Hepatocyte (in vitro differentiated cells): ENCODE results near the gene SLC4A8. TPM values are rescaled to one million over a fixed set of nuclear protein-coding genes. Genes with fewer than 3 reads are reported as not detected.

ENCODE experiments used
- DNase-seq: peaks from one replicate; pipeline ENCODE4 v3.0.0-alpha.2; 2016; ENCODE audit warnings: low spot score
- H2AFZ ChIP-seq: fragments of 200-600 bp; sonication (generic); 2 replicates; pipeline ENCODE4 v1.6.0; 2016; ENCODE audit warnings: antibody characterized with exemption, mild to moderate bottlenecking
- H3K27ac ChIP-seq: fragments of 200-600 bp; sonication (generic); 2 replicates; pipeline ENCODE4 v1.5.1; 2016; ENCODE audit warnings: mild to moderate bottlenecking
- H3K27me3 ChIP-seq: fragments of 200-600 bp; sonication (generic); 2 replicates; pipeline ENCODE4 v1.6.1; 2016
- H3K36me3 ChIP-seq: fragments of 200-600 bp; sonication (generic); replicated peaks from 2 replicates; pipeline ENCODE4 v1.5.1; 2016; ENCODE audit warnings: low read depth; ENCODE audit not compliant: insufficient read depth
- H3K4me1 ChIP-seq: fragments of 200-600 bp; sonication (generic); 2 replicates; pipeline ENCODE4 v1.5.1; 2016; ENCODE audit warnings: mild to moderate bottlenecking, moderate library complexity; ENCODE audit not compliant: insufficient read depth
- H3K4me2 ChIP-seq: fragments of 200-600 bp; sonication (generic); 2 replicates; pipeline ENCODE4 v1.6.0; 2016
- H3K4me3 ChIP-seq: fragments of 200-600 bp; sonication (generic); 2 replicates; pipeline ENCODE4 v1.5.1; 2016; ENCODE audit warnings: mild to moderate bottlenecking
- H3K79me2 ChIP-seq: fragments of 200-600 bp; sonication (generic); 2 replicates; pipeline ENCODE4 v1.6.0; 2017; ENCODE audit warnings: mild to moderate bottlenecking
- H3K9me2 ChIP-seq: fragments of 200-600 bp; sonication (generic); replicated peaks from 2 replicates; pipeline ENCODE4 v1.6.0; 2017; ENCODE audit warnings: mild to moderate bottlenecking; ENCODE audit not compliant: insufficient read depth
- H3K9me3 ChIP-seq: fragments of 200-600 bp; sonication (generic); 2 replicates; pipeline ENCODE4 v1.5.1; 2016; ENCODE audit warnings: low read depth, mild to moderate bottlenecking
- H4K20me1 ChIP-seq: fragments of 200-600 bp; sonication (generic); 2 replicates; pipeline ENCODE4 v1.6.0; 2016; ENCODE audit warnings: mild to moderate bottlenecking; ENCODE audit not compliant: insufficient read depth, poor library complexity, severe bottlenecking
- CTCF ChIP-seq: fragments of 200-600 bp; sonication (generic); IDR thresholded peaks from 2 replicates; pipeline ENCODE4 v1.5.1; 2016; ENCODE audit warnings: antibody characterized with exemption, mild to moderate bottlenecking; ENCODE audit not compliant: poor library complexity
- EZH2 ChIP-seq: fragments of 200-600 bp; sonication (generic); IDR thresholded peaks from 2 replicates; pipeline ENCODE4 v1.6.1; 2016; ENCODE audit warnings: antibody characterized with exemption, mild to moderate bottlenecking, borderline replicate concordance
- EZH2phosphoT487 ChIP-seq: fragments of 200-600 bp; sonication (generic); IDR thresholded peaks from one replicate; pipeline ENCODE4 v1.6.1; 2018; ENCODE audit warnings: antibody characterized with exemption, mild to moderate bottlenecking, low read depth, moderate library complexity; ENCODE audit not compliant: unreplicated experiment, severe bottlenecking
- WGBS: methylation state at CpG from one replicate; pipeline ENCODE4 v1.1.6; 2016; ENCODE audit warnings: low lambda C conversion rate; ENCODE audit errors: missing lambda C conversion rate; 5-methylcytosine and 5-hydroxymethylcytosine counted together
- polyA plus RNA-seq: library from polyadenylated mRNA; unstranded; fragments of >200 nt; fragmentation: Nextera tagmentation; extraction: Ambion mirVana; gene quantifications from 2 replicates; pipeline ENCODE4 v1.2.1, GENCODE V29; 2016
- total RNA-seq: library from RNA; depleted of rRNA; stranded (reverse); fragments of >200 nt; gene quantifications from 2 replicates; pipeline ENCODE4 v1.2.3, GENCODE V29; 2014

SLC4A8 gene
- total RNA-seq (9.4 and 18.0 TPM in 2 replicates), polyA plus RNA-seq (14.9 and 20.3 TPM in 2 replicates)

GRCh38 chr12:51424662-51425539 lies at the start of gene SLC4A8:
SLC4A8 (plus strand) TSS chr12:51424831; CDS start chr12:51424988, 157 bp downstream.
- H3K27me3 ChIP-seq = no peaks in the 10 kb centered on the region
- no peaks in the 10 kb centered on the region for H3K36me3 ChIP-seq
- H3K9me2 ChIP-seq = no peaks in the 10 kb centered on the region
- peak; percentile 96 for DNase-seq
- H3K4me1 ChIP-seq = no peaks in the 10 kb centered on the region
- 5% methylated on average over 71 of the region's 73 CpGs for WGBS
- H2AFZ ChIP-seq = peak within 1 kb of the TSS; percentile 50
- peak within 1 kb of the TSS; percentile 41 for H3K4me3 ChIP-seq
- no peak within 1 kb of the TSS for H3K27ac ChIP-seq
- no peaks in the 10 kb centered on the region for H3K79me2 ChIP-seq
- H3K9me3 ChIP-seq = no peaks in the 10 kb centered on the region
- no peaks in the 10 kb centered on the region for H4K20me1 ChIP-seq
- H3K4me2 ChIP-seq = peak within 1 kb of the TSS; percentile 81
- TF ChIP-seq CTCF = peak; percentile 95
- no peak for TF ChIP-seq EZH2

- Histone ChIP-seq H3K4me3 (no peak overlapping the region), H3K27ac (no peak overlapping the region), H3K9me2 (no peaks in the 10 kb centered on the region), H3K36me3 (no peaks in the 10 kb centered on the region), H3K27me3 (no peaks in the 10 kb centered on the region), H3K4me2 (no peak overlapping the region), H3K9me3 (no peaks in the 10 kb centered on the region), H3K4me1 (peaks cover 10% of the 10 kb centered on the region), H4K20me1 (no peaks in the 10 kb centered on the region), H2AFZ (no peak overlapping the region), H3K79me2 (no peaks in the 10 kb centered on the region)
- TF ChIP-seq EZH2 (no peak), EZH2phosphoT487 (no peak), CTCF (no peak)
- 82% methylated on average over 5 of the region's 5 CpGs for WGBS
- DNase-seq = no peak
These were observed 49.8 kb upstream of the SLC4A8 start for GRCh38 chr12:51374856-51375255.

GRCh38 chr12:51377099-51377984 lies 47.3 kb upstream of the SLC4A8 start:
- Histone ChIP-seq H3K4me3 (no peak overlapping the region), H3K27me3 (no peaks in the 10 kb centered on the region), H3K9me3 (no peaks in the 10 kb centered on the region), H3K4me2 (no peak overlapping the region), H2AFZ (no peak overlapping the region), H3K36me3 (no peaks in the 10 kb centered on the region), H3K4me1 (peaks cover 3% of the 10 kb centered on the region), H3K27ac (no peak overlapping the region), H4K20me1 (no peaks in the 10 kb centered on the region), H3K79me2 (no peaks in the 10 kb centered on the region), H3K9me2 (no peaks in the 10 kb centered on the region)
- 86% methylated on average over 11 of the region's 11 CpGs for WGBS
- TF ChIP-seq EZH2phosphoT487 (no peak), CTCF (no peak), EZH2 (no peak)
- DNase-seq = no peak
